ENCODE results near the gene PAFAH1B1. TPM values are rescaled to one million over a fixed set of nuclear protein-coding genes. Genes with fewer than 3 reads are reported as not detected.

PAFAH1B1 gene
- total RNA-seq, 2 experiments from 2014 or later, result 120 to 123 TPM

DNA sequence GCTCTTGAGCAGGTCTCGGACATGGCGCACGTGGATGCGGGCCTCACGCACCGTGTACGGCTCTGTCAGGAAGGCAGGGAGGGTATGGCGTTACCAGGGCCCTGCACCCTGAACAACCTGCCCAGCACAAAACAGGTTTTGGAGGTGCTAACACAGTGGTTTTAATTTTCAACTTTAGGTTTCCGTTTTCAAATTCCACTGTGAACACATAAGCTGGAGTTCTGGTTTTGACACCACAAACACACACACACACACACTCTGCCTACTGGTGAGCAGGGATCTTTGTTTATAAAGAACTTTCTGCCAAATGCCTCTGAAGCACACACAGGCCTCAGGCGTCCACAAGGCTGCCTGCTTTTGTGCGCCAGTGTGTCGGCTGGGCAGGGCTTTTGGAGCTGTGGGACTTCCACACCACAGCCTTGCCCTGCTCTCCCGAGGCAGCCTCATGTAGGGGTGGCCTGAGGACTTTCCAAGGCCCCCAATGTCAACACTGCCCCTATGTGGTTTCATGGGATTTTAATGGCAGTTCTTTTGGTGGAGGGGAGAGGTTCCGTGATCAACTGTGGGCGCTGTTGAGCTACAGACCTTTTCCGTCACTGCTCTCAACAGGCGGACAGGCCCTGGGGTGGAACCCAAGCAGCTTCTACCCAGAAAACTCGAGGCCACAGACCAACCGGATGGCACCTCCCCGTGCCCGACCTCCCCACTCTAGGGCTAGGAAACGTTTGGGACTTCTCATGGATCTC is 108.7 kb downstream of the PAFAH1B1 start:
- TF ChIP-seq, protein P1, sequence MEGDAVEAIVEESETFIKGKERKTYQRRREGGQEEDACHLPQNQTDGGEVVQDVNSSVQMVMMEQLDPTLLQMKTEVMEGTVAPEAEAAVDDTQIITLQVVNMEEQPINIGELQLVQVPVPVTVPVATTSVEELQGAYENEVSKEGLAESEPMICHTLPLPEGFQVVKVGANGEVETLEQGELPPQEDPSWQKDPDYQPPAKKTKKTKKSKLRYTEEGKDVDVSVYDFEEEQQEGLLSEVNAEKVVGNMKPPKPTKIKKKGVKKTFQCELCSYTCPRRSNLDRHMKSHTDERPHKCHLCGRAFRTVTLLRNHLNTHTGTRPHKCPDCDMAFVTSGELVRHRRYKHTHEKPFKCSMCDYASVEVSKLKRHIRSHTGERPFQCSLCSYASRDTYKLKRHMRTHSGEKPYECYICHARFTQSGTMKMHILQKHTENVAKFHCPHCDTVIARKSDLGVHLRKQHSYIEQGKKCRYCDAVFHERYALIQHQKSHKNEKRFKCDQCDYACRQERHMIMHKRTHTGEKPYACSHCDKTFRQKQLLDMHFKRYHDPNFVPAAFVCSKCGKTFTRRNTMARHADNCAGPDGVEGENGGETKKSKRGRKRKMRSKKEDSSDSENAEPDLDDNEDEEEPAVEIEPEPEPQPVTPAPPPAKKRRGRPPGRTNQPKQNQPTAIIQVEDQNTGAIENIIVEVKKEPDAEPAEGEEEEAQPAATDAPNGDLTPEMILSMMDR (IDR thresholded peaks at IDR 0.05), result no peak
- Histone ChIP-seq H3K27ac (ENCODE audit: low read depth in 1 of 2, low read length in 2 of 2) (no peak overlapping the region), H3K4me1 (ENCODE audit: insufficient read depth, low read length) (peaks cover 8% of the 10 kb centered on the region), H3K4me3 (ENCODE audit: low read length) (no peak overlapping the region), H3K27me3 (ENCODE audit: control insufficient read depth in 1 of 2, insufficient read depth in 2 of 2, low read length in 2 of 2) (no peaks in the 10 kb centered on the region), H3K9me3 (ENCODE audit: control insufficient read depth in 1 of 2, insufficient read depth in 1 of 2, low read length in 2 of 2) (no peaks in the 10 kb centered on the region), H3K36me3 (ENCODE audit: insufficient read depth, low read length) (peaks cover 43% of the 10 kb centered on the region)
- DNase-seq (peak in 1 of 14 experiments; percentile 27), ATAC-seq (ENCODE audit: poor library complexity) (no peak)
- Mint-ChIP-seq H3K27ac (no peak overlapping the region), H3K4me3 (no peak overlapping the region), H3K9me3 (no peaks in the 10 kb centered on the region), H3K27me3 (no peaks in the 10 kb centered on the region), H3K4me1 (ENCODE audit: low read depth) (peaks cover 6% of the 10 kb centered on the region), H3K36me3 (ENCODE audit: low read depth) (peaks cover 42% of the 10 kb centered on the region)
- CTCF ChIA-PET, result no interaction called here
- POLR2A ChIA-PET, result no interaction called here
- intact Hi-C loops (cut with DNase I, micrococcal nuclease), result no loop called here

DNA sequence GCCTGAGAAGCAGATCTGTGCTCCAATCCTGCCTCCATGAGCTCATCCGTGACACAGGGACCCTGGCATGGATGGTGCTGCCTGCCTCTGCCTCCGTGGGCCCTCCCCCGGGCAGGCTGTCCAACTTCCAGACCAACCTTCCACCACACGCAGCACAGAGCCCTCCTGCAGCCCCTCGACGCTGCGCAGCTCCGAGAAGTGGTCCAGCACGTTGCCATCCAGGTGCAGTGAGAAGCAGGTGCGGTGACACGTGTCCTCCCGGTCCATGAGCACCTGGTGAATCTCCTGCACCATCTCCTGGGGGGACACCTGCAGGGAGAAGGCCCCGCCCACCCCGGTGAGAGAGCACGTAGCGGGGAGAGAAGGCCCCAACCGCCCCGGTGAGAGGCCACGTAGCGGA is 109.7 kb downstream of the PAFAH1B1 start:
- Histone ChIP-seq H3K9me3 (ENCODE audit: control insufficient read depth in 1 of 2, insufficient read depth in 1 of 2, low read length in 2 of 2) (no peaks in the 10 kb centered on the region), H3K27me3 (ENCODE audit: control insufficient read depth in 1 of 2, insufficient read depth in 2 of 2, low read length in 2 of 2) (no peaks in the 10 kb centered on the region), H3K4me1 (ENCODE audit: insufficient read depth, low read length) (peaks cover 18% of the 10 kb centered on the region), H3K4me3 (ENCODE audit: low read length) (no peak overlapping the region), H3K36me3 (ENCODE audit: insufficient read depth, low read length) (peaks cover 39% of the 10 kb centered on the region), H3K27ac (ENCODE audit: low read depth in 1 of 2, low read length in 2 of 2) (no peak overlapping the region)
- H3K4me1 Mint-ChIP-seq (ENCODE audit: low read depth), result peaks cover 6% of the 10 kb centered on the region
- H3K27me3 Mint-ChIP-seq, result no peaks in the 10 kb centered on the region
- CTCF ChIA-PET, result no interaction called here
- POLR2A ChIA-PET, result no interaction called here
- ATAC-seq (ENCODE audit: poor library complexity) (no peak), DNase-seq (no peak)
- TF ChIP-seq, protein P1 (IDR thresholded peaks at IDR 0.05), result no peak
- no peak overlapping the region for H3K4me3 Mint-ChIP-seq
- intact Hi-C loops (cut with DNase I, micrococcal nuclease), result no loop called here
- H3K27ac Mint-ChIP-seq, result no peak overlapping the region
- no peaks in the 10 kb centered on the region for H3K9me3 Mint-ChIP-seq
- peaks cover 38% of the 10 kb centered on the region for H3K36me3 Mint-ChIP-seq (ENCODE audit: low read depth)

DNA sequence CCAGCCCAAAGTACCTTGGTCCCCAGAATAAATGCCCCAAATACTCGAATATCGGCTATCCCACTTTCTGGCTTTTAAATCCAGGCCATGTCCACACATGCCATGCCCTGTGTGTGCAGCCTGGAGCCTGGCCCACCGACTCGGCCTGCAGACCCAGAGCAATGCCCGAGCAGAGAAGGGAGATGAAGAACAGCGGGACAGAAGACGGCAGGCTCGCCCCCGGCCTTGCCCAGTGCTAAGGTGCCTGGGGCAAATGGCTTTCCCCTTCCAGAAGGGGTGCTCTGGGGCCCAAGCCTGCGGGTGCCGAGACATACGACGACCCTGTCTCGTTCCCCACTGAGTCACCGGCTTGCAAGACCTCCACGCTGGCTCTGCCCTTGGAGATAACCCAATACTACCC is 110.2 kb downstream of the PAFAH1B1 start:
- H3K27ac Mint-ChIP-seq, result no peak overlapping the region
- POLR2A ChIA-PET, result no interaction called here

More for the DNA sequence above, 110.2 kb downstream of the PAFAH1B1 start:
- TF ChIP-seq, protein P1 (IDR thresholded peaks at IDR 0.05), result no peak
- H3K36me3 ChIP-seq (ENCODE audit: insufficient read depth, low read length), result peaks cover 38% of the 10 kb centered on the region
- intact Hi-C loops (cut with DNase I, micrococcal nuclease), result no loop called here
- no peaks in the 10 kb centered on the region for H3K27me3 ChIP-seq (ENCODE audit: control insufficient read depth in 1 of 2, insufficient read depth in 2 of 2, low read length in 2 of 2)
- no peaks in the 10 kb centered on the region for H3K9me3 ChIP-seq (ENCODE audit: control insufficient read depth in 1 of 2, insufficient read depth in 1 of 2, low read length in 2 of 2)
- no peak overlapping the region for H3K4me3 Mint-ChIP-seq
- H3K4me1 Mint-ChIP-seq (ENCODE audit: low read depth), result peaks cover 6% of the 10 kb centered on the region
- DNase-seq, result no peak
- CTCF ChIA-PET, result no interaction called here
- H3K4me1 ChIP-seq (ENCODE audit: insufficient read depth, low read length), result peaks cover 22% of the 10 kb centered on the region
- no peak overlapping the region for H3K27ac ChIP-seq (ENCODE audit: low read depth in 1 of 2, low read length in 2 of 2)
- H3K36me3 Mint-ChIP-seq (ENCODE audit: low read depth), result peaks cover 38% of the 10 kb centered on the region
- no peaks in the 10 kb centered on the region for H3K27me3 Mint-ChIP-seq
- H3K4me3 ChIP-seq (ENCODE audit: low read length), result no peak overlapping the region
- no peak for ATAC-seq (ENCODE audit: poor library complexity)
- no peaks in the 10 kb centered on the region for H3K9me3 Mint-ChIP-seq
